ENCODE data around the gene SIGLEC9. TPM values are rescaled to one million over a fixed set of nuclear protein-coding genes. Genes with fewer than 3 reads are reported as not detected.

The SIGLEC9 gene
- total RNA-seq, 1 donor from 2014 or later, result 24.8 TPM

DNA sequence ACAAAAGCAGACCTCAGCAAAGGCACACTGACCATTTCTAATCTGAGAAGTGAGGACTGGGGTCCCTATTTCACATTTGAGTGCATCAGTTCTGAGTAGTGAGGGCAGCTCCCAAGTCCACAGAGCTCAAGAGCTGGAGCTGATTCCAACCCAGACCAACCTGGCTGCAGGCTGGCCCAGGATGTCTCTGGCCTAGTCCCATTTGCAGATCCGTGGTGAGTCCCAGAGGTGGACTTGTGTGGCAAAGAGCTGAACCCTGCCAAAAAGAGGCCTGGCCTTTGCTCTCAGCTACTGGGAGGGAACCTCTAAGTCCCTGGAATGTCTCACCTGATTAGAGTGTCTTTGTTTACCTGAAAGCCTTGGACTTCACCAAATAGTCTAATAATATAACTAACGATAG lies 32.0 kb downstream of the SIGLEC9 start:
- TF ChIP-seq, protein P1, sequence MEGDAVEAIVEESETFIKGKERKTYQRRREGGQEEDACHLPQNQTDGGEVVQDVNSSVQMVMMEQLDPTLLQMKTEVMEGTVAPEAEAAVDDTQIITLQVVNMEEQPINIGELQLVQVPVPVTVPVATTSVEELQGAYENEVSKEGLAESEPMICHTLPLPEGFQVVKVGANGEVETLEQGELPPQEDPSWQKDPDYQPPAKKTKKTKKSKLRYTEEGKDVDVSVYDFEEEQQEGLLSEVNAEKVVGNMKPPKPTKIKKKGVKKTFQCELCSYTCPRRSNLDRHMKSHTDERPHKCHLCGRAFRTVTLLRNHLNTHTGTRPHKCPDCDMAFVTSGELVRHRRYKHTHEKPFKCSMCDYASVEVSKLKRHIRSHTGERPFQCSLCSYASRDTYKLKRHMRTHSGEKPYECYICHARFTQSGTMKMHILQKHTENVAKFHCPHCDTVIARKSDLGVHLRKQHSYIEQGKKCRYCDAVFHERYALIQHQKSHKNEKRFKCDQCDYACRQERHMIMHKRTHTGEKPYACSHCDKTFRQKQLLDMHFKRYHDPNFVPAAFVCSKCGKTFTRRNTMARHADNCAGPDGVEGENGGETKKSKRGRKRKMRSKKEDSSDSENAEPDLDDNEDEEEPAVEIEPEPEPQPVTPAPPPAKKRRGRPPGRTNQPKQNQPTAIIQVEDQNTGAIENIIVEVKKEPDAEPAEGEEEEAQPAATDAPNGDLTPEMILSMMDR (IDR thresholded peaks at IDR 0.05), result no peak
- DNase-seq (no peak), ATAC-seq (peak in 1 of 2 donors; percentile 23)
- no peaks in the 10 kb centered on the region for H3K9me3 ChIP-seq
- no peaks in the 10 kb centered on the region for H3K36me3 ChIP-seq
- intact Hi-C loops (cut with DNase I), result no loop called here
- H3K4me1 ChIP-seq, result no peaks in the 10 kb centered on the region
- H3K4me3 ChIP-seq, result no peak overlapping the region
- H3K27ac ChIP-seq, result no peak overlapping the region
- H3K27me3 ChIP-seq (ENCODE audit: low read depth), result peaks cover 5% of the 10 kb centered on the region

DNA sequence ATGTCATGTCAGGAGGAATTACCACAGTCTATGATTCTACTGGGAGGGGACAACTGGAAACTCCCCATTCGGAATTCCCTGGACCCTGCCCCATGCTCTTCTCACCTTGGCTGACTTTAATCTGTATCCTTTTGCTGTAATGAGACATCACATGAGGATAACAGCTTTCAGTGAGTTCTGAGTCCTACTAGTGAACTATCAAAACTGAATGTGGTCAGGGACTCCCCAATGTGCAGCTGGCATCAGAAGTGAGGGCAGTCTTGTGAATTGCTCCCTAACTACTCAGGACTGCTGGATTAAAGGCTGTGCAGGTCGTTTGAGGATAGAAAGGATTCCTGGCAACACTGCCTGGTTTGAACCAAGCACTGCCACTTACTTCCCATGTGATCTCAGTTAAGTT lies 32.6 kb downstream of the SIGLEC9 start:
- intact Hi-C loops (cut with DNase I), result no loop called here
- no peak for DNase-seq
- H3K4me3 ChIP-seq, result no peak overlapping the region
- ATAC-seq, result peak in 1 of 2 donors; percentile 56
- TF ChIP-seq, protein P1 (IDR thresholded peaks at IDR 0.05), result no peak
- H3K9me3 ChIP-seq, result no peaks in the 10 kb centered on the region
- H3K36me3 ChIP-seq, result no peaks in the 10 kb centered on the region
- H3K27ac ChIP-seq, result no peak overlapping the region
- H3K4me1 ChIP-seq, result no peaks in the 10 kb centered on the region
- peaks cover 5% of the 10 kb centered on the region for H3K27me3 ChIP-seq (ENCODE audit: low read depth)

DNA sequence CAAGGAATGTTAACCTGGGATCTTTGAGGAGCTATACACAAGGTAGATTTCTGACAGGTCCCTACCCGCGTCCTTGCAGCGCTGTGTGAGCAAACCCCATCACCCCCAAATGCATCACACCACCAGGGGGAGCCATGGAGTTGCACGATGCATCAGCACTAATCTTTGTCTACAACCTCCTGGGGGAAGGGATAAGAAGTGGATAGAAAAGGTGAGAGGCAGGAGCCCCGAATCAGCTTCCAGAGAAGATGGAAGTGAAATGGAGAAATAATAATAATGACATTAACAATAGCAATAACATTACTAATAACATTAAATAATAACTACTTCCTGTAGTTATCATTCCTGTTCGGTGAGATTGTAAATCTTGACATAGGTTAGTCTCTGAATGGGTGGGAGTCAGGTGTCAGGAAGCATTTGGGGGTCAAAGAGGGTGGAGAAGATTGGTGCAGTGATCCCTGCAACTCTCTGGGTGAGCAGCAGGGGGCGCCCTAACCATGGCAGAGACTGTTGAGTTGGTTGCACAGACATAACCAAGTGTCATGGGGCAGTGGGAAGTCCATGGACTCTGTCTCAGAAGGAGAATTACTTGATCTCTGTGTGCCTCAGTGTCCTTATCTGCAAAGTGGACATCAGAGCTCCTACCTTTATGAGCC lies 33.9 kb downstream of the SIGLEC9 start:
- TF ChIP-seq, protein P1 (IDR thresholded peaks at IDR 0.05), result peak; percentile 67
- Histone ChIP-seq H3K36me3 (no peaks in the 10 kb centered on the region), H3K9me3 (no peaks in the 10 kb centered on the region), H3K27me3 (ENCODE audit: low read depth) (no peaks in the 10 kb centered on the region), H3K27ac (no peak overlapping the region), H3K4me3 (no peak overlapping the region), H3K4me1 (no peaks in the 10 kb centered on the region)
- intact Hi-C loops (cut with DNase I), result no loop called here
- DNase-seq (peak; percentile 76), ATAC-seq (peak; percentile 79 to 84)

DNA sequence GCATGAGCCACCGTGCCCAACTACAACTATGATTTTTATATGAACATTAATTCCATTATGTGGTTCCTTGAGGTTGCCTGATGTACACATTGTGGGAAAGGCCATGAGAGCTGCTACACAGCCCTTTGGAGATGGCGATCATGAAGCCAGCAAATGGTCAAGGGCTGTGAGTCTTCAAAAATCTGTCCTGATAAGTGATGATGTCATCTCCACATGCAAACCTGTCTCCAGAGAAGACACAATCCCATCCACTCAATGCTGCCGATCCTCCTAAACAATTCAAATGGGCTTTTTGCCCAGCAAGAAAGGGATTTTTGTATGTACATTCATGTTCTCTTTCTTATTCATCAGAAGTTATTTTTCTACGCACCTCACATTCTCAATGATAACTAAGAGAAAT lies 35.0 kb downstream of the SIGLEC9 start:
- no peak for ATAC-seq
- no peaks in the 10 kb centered on the region for H3K9me3 ChIP-seq
- no peak for DNase-seq
- H3K4me3 ChIP-seq, result no peak overlapping the region
- H3K4me1 ChIP-seq, result no peaks in the 10 kb centered on the region
- TF ChIP-seq, protein P1 (IDR thresholded peaks at IDR 0.05), result no peak
- no peaks in the 10 kb centered on the region for H3K36me3 ChIP-seq
- intact Hi-C loops (cut with DNase I), result no loop called here
- no peak overlapping the region for H3K27ac ChIP-seq
- no peaks in the 10 kb centered on the region for H3K27me3 ChIP-seq (ENCODE audit: low read depth)

DNA sequence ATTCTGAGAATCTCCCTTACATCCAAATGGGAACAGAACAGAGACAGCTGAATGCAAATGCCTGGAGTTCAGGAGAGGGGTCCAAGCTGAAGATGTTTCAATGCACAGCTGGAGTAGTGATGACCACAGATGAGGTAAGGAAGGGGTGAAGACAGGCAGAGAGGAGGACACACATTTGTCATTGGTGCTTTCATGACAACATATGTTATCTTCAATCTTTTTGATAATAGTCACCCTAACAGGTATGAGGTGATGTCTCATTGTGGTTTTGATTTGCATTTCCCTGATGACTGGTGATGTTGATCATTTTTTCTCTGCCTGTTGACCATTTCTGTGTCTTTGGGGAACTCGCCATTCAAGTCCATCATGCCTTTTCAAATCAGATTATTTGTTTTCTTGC lies 36.6 kb downstream of the SIGLEC9 start:
- TF ChIP-seq, protein P1 (IDR thresholded peaks at IDR 0.05), result no peak
- no peak overlapping the region for H3K4me3 ChIP-seq

More for the DNA sequence above, 36.6 kb downstream of the SIGLEC9 start:
- H3K36me3 ChIP-seq, result no peaks in the 10 kb centered on the region
- H3K27me3 ChIP-seq (ENCODE audit: low read depth), result no peaks in the 10 kb centered on the region
- no peak for ATAC-seq
- no peak for DNase-seq
- H3K4me1 ChIP-seq, result no peaks in the 10 kb centered on the region
- H3K27ac ChIP-seq, result no peak overlapping the region
- no peaks in the 10 kb centered on the region for H3K9me3 ChIP-seq
- intact Hi-C loops (cut with DNase I), result no loop called here
